ENCODE measurements around the gene TMEM59L. TPM values are rescaled to one million over a fixed set of nuclear protein-coding genes. Genes with fewer than 3 reads are reported as not detected.

The TMEM59L gene
- total and polyA plus RNA-seq, 2 experiments from 2014 or later = 1.5 to 9.1 TPM

GRCh38 chr19:18650021-18650390 lies 37.3 kb downstream of the TMEM59L start:
- no peaks in the 10 kb centered on the region for H3K9me3 ChIP-seq (ENCODE audit: low read depth)
- 55% methylated on average over 17 of the region's 17 CpGs for WGBS (ENCODE audit: low lambda C conversion rate, missing lambda C conversion rate)
- H3K27ac ChIP-seq = peak overlapping the region; percentile 62
- no peaks in the 10 kb centered on the region for H3K36me3 ChIP-seq (replicated peaks; ENCODE audit: insufficient read depth, low read depth)
- peaks cover 22% of the 10 kb centered on the region for H3K4me1 ChIP-seq (ENCODE audit: insufficient read depth)
- no peaks in the 10 kb centered on the region for H3K27me3 ChIP-seq
- no peak for DNase-seq (ENCODE audit: low spot score)
- H3K4me2 ChIP-seq = peak overlapping the region; percentile 53
- no peak overlapping the region for H3K4me3 ChIP-seq
- H4K20me1 ChIP-seq (ENCODE audit: insufficient read depth, poor library complexity, severe bottlenecking) = peaks cover 3% of the 10 kb centered on the region
- TF ChIP-seq EZH2 (IDR thresholded peaks at IDR 0.05; ENCODE audit: borderline replicate concordance) (no peak), EZH2phosphoT487 (IDR thresholded peaks at IDR 0.05; ENCODE audit: low read depth, severe bottlenecking, unreplicated experiment) (no peak), CTCF (IDR thresholded peaks at IDR 0.05; ENCODE audit: poor library complexity) (no peak)
- H3K79me2 ChIP-seq = peaks cover 14% of the 10 kb centered on the region
- H2AFZ ChIP-seq = no peak overlapping the region
- H3K9me2 ChIP-seq (replicated peaks; ENCODE audit: insufficient read depth) = no peaks in the 10 kb centered on the region

GRCh38 chr19:18650468-18651041 lies 37.9 kb downstream of the TMEM59L start:
- Histone ChIP-seq H3K9me2 (replicated peaks; ENCODE audit: insufficient read depth) (no peaks in the 10 kb centered on the region), H3K27ac (peak overlapping the region; percentile 62), H3K36me3 (replicated peaks; ENCODE audit: insufficient read depth, low read depth) (no peaks in the 10 kb centered on the region), H3K4me3 (no peak overlapping the region), H3K9me3 (ENCODE audit: low read depth) (no peaks in the 10 kb centered on the region), H4K20me1 (ENCODE audit: insufficient read depth, poor library complexity, severe bottlenecking) (peaks cover 3% of the 10 kb centered on the region), H3K4me1 (ENCODE audit: insufficient read depth) (peaks cover 22% of the 10 kb centered on the region), H2AFZ (no peak overlapping the region), H3K27me3 (no peaks in the 10 kb centered on the region), H3K4me2 (peak overlapping the region; percentile 53), H3K79me2 (peaks cover 11% of the 10 kb centered on the region)
- DNase-seq (ENCODE audit: low spot score) = no peak
- 46% methylated on average over 34 of the region's 34 CpGs for WGBS (ENCODE audit: low lambda C conversion rate, missing lambda C conversion rate)
- TF ChIP-seq CTCF (IDR thresholded peaks at IDR 0.05; ENCODE audit: poor library complexity) (no peak), EZH2 (IDR thresholded peaks at IDR 0.05; ENCODE audit: borderline replicate concordance) (no peak), EZH2phosphoT487 (IDR thresholded peaks at IDR 0.05; ENCODE audit: low read depth, severe bottlenecking, unreplicated experiment) (no peak)

- WGBS (ENCODE audit: low lambda C conversion rate, missing lambda C conversion rate) = 90% methylated on average over 1 of the region's 1 CpG
- H3K4me1 ChIP-seq (ENCODE audit: insufficient read depth) = peaks cover 22% of the 10 kb centered on the region
- H2AFZ ChIP-seq = no peak overlapping the region
- H3K9me2 ChIP-seq (replicated peaks; ENCODE audit: insufficient read depth) = no peaks in the 10 kb centered on the region
- H4K20me1 ChIP-seq (ENCODE audit: insufficient read depth, poor library complexity, severe bottlenecking) = peaks cover 3% of the 10 kb centered on the region
- H3K4me3 ChIP-seq = no peak overlapping the region
- H3K79me2 ChIP-seq = peaks cover 5% of the 10 kb centered on the region
- H3K4me2 ChIP-seq = no peak overlapping the region
- TF ChIP-seq CTCF (IDR thresholded peaks at IDR 0.05; ENCODE audit: poor library complexity) = no peak
- TF ChIP-seq EZH2phosphoT487 (IDR thresholded peaks at IDR 0.05; ENCODE audit: low read depth, severe bottlenecking, unreplicated experiment) = no peak
- TF ChIP-seq EZH2 (IDR thresholded peaks at IDR 0.05; ENCODE audit: borderline replicate concordance) = no peak
- H3K9me3 ChIP-seq (ENCODE audit: low read depth) = no peaks in the 10 kb centered on the region
- peak overlapping the region; percentile 62 for H3K27ac ChIP-seq
- DNase-seq (ENCODE audit: low spot score) = no peak
- H3K36me3 ChIP-seq (replicated peaks; ENCODE audit: insufficient read depth, low read depth) = no peaks in the 10 kb centered on the region
- no peaks in the 10 kb centered on the region for H3K27me3 ChIP-seq
Measured at GRCh38 chr19:18651300-18651699, 38.6 kb downstream of the TMEM59L start.
